Naive thymus-derived CD4-positive, alpha-beta T cell (primary cell): ENCODE results near the gene ARHGAP6. TPM values are rescaled to one million over a fixed set of nuclear protein-coding genes. Genes with fewer than 3 reads are reported as not detected.

Source experiments
- ATAC-seq: fragments of 150-1000 bp; cut with Tn5 transposase; 2 replicates; pipeline ENCODE4 v1.10.0; 2021; ENCODE audit warnings: mild to moderate bottlenecking, moderate library complexity
- CTCF ChIA-PET: fragments of 350-600 bp; sonication (Branson Sonifier 250); formaldehyde crosslinking; loops from one replicate; lab custom pipeline; 2021; ENCODE audit warnings: antibody characterized with exemption; lab: Charles Lee
- POLR2A ChIA-PET: fragments of 350-600 bp; sonication (Branson Sonifier 250); formaldehyde crosslinking; loops from one replicate; lab custom pipeline; 2021; ENCODE audit warnings: antibody characterized with exemption, inconsistent platforms; lab: Charles Lee
- DNase-seq, 9 donors: peaks; one replicate each; pipeline versions ENCODE4 v3.0.0 to v3.0.0-alpha.2; 2020 to 2022; ENCODE audit warnings: mixed read lengths in 1 of 9
- H3K27ac ChIP-seq: one replicate; pipeline ENCODE4 v1.7.0; 2013; ENCODE audit warnings: mild to moderate bottlenecking, low read depth, low read length, moderate library complexity
- H3K27me3 ChIP-seq, 2 donors: one replicate each; pipeline ENCODE4 v1.7.0; 2013; ENCODE audit warnings: low read length in 2 of 2, mild to moderate bottlenecking in 2 of 2, moderate library complexity in 2 of 2; ENCODE audit not compliant: control insufficient read depth in 2 of 2, insufficient read depth in 2 of 2
- H3K36me3 ChIP-seq, 3 experiments: 1 replicate in 2 of 3; 2 replicates in 1 of 3; pipeline ENCODE4 v1.7.0; 2013; ENCODE audit warnings: low read length in 3 of 3, mild to moderate bottlenecking in 3 of 3, moderate library complexity in 1 of 3; ENCODE audit not compliant: insufficient read depth in 3 of 3, control insufficient read depth in 2 of 3
- H3K4me1 ChIP-seq, 2 donors: one replicate each; pipeline ENCODE4 v1.7.0; 2013; ENCODE audit warnings: low read length in 2 of 2, mild to moderate bottlenecking in 2 of 2, moderate library complexity in 1 of 2; ENCODE audit not compliant: control insufficient read depth in 2 of 2, insufficient read depth in 2 of 2
- H3K4me3 ChIP-seq: 2 replicates; pipeline ENCODE4 v1.7.0; 2013; ENCODE audit warnings: mild to moderate bottlenecking, low read length
- H3K9me3 ChIP-seq, 3 experiments: 1 replicate in 2 of 3; 2 replicates in 1 of 3; pipeline ENCODE4 v1.7.0; 2013; ENCODE audit warnings: low read length in 3 of 3; ENCODE audit not compliant: control insufficient read depth in 2 of 3
- H3K27ac Mint-ChIP-seq, 9 donors: one replicate each; pipeline ENCODE4 v1.8.0; 2020 to 2022; ENCODE audit warnings: mixed read lengths in 9 of 9, mild to moderate bottlenecking in 8 of 9, moderate library complexity in 5 of 9, inconsistent platforms in 2 of 9
- H3K27me3 Mint-ChIP-seq, 5 donors: one replicate each; pipeline ENCODE4 v1.8.0; 2021 to 2022; ENCODE audit warnings: mixed read lengths in 5 of 5, mild to moderate bottlenecking in 1 of 5
- H3K36me3 Mint-ChIP-seq, 5 donors: one replicate each; pipeline ENCODE4 v1.8.0; 2020 to 2022; ENCODE audit warnings: mixed read lengths in 5 of 5, mild to moderate bottlenecking in 3 of 5, inconsistent platforms in 1 of 5
- H3K4me1 Mint-ChIP-seq, 7 donors: one replicate each; pipeline ENCODE4 v1.8.0; 2020 to 2022; ENCODE audit warnings: mixed read lengths in 7 of 7, mild to moderate bottlenecking in 3 of 7, inconsistent platforms in 1 of 7
- H3K4me3 Mint-ChIP-seq, 10 donors: one replicate each; pipeline ENCODE4 v1.8.0; 2020 to 2022; ENCODE audit warnings: mild to moderate bottlenecking in 10 of 10, mixed read lengths in 10 of 10, moderate library complexity in 6 of 10, inconsistent platforms in 2 of 10
- H3K9me3 Mint-ChIP-seq, 11 donors: one replicate each; pipeline ENCODE4 v1.8.0; 2020 to 2022; ENCODE audit warnings: mixed read lengths in 11 of 11, mild to moderate bottlenecking in 4 of 11, inconsistent platforms in 1 of 11, moderate library complexity in 1 of 11
- intact Hi-C, 2 donors: fragments of 100-400 bp; cut with micrococcal nuclease; formaldehyde crosslinking; loops; one replicate each; pipeline ENCODE4 v1.15.1; 2023
- polyA plus RNA-seq, 2 donors: library from polyadenylated mRNA; unstranded; fragments of 300-500 nt; fragmentation: Illumina TruSeq; gene quantifications; one replicate each; pipeline ENCODE4 v1.2.3, GENCODE V29; 2021
- total RNA-seq, 6 experiments: library from RNA in 5 of 6; stranded (reverse) in 5 of 6; gene quantifications; 1 replicate in 5 of 6; 2 replicates in 1 of 6; pipeline ENCODE4 v1.2.3 and lab custom pipeline; 2021 to 2026

Gene ARHGAP6
- total and polyA plus RNA-seq, 7 experiments from 2014 or later: 0.11 to 0.83 TPM; not detected in 5

GRCh38 chrX:11108253-11108941, 557.3 kb downstream of the ARHGAP6 start:
- no peak overlapping the region for H3K4me3 ChIP-seq
- ATAC-seq (no peak), DNase-seq (no peak)
- H3K9me3 Mint-ChIP-seq: no peaks in the 10 kb centered on the region
- H3K4me3 Mint-ChIP-seq: no peak overlapping the region
- peaks cover under 1 to 23% (median 17%) of the 10 kb centered on the region in 7 donors for H3K4me1 Mint-ChIP-seq
- H3K27me3 ChIP-seq: no peaks in the 10 kb centered on the region
- no peaks in the 10 kb centered on the region for H3K4me1 ChIP-seq
- no peak overlapping the region for H3K27ac Mint-ChIP-seq
- no peaks in the 10 kb centered on the region for H3K9me3 ChIP-seq
- H3K27me3 Mint-ChIP-seq: no peaks in the 10 kb centered on the region
- intact Hi-C loops: no loop called here
- no peak overlapping the region for H3K27ac ChIP-seq
- no peaks in the 10 kb centered on the region for H3K36me3 ChIP-seq
- ChIA-PET POLR2A (no interaction called here), CTCF (no interaction called here)
- peaks cover 0 to 6% (median 0%) of the 10 kb centered on the region in 5 donors for H3K36me3 Mint-ChIP-seq

DNA sequence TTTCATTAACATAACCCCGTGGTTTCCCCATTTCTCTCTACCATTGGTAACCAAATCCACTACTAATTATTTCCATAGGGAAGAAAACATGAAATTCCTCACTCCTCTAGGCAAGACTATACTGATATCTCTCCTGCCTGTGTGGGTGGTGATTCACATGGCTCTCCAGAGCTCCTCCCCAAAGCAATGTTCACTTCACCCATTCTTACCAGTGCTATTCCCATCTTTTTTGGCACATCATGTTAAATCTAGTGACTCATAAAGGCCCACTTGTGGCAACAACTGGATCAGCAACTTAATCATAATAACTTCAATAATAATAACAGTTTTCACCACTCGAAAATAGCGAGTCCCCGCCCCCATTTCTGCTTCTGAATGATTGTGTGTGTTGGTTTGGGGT, 560.6 kb downstream of the ARHGAP6 start:
- DNase-seq: no peak
- Histone ChIP-seq H3K9me3 (no peaks in the 10 kb centered on the region), H3K27ac (no peak overlapping the region), H3K27me3 (no peaks in the 10 kb centered on the region), H3K4me1 (no peaks in the 10 kb centered on the region), H3K36me3 (no peaks in the 10 kb centered on the region), H3K4me3 (no peak overlapping the region)
- H3K27ac Mint-ChIP-seq: no peak overlapping the region
- CTCF ChIA-PET: no interaction called here
- H3K36me3 Mint-ChIP-seq: peaks cover 0 to 9% (median 0%) of the 10 kb centered on the region in 5 donors
- no peaks in the 10 kb centered on the region for H3K27me3 Mint-ChIP-seq
- no peaks in the 10 kb centered on the region for H3K4me1 Mint-ChIP-seq
- intact Hi-C loops: no loop called here
- no peak overlapping the region for H3K4me3 Mint-ChIP-seq
- ATAC-seq: no peak
- POLR2A ChIA-PET: no interaction called here
- no peaks in the 10 kb centered on the region for H3K9me3 Mint-ChIP-seq

GRCh38 chrX:11103751-11104150, 562.0 kb downstream of the ARHGAP6 start:
- no peak overlapping the region for H3K27ac ChIP-seq
- no peaks in the 10 kb centered on the region for H3K9me3 Mint-ChIP-seq
- POLR2A ChIA-PET: no interaction called here
- H3K27ac Mint-ChIP-seq: no peak overlapping the region
- DNase-seq (no peak), ATAC-seq (no peak)
- H3K4me1 Mint-ChIP-seq: no peaks in the 10 kb centered on the region
- no peaks in the 10 kb centered on the region for H3K27me3 ChIP-seq
- H3K4me3 ChIP-seq: no peak overlapping the region
- no peak overlapping the region for H3K4me3 Mint-ChIP-seq
- peaks cover 0 to 9% (median 0%) of the 10 kb centered on the region in 5 donors for H3K36me3 Mint-ChIP-seq
- H3K27me3 Mint-ChIP-seq: no peaks in the 10 kb centered on the region
- no peaks in the 10 kb centered on the region for H3K36me3 ChIP-seq
- CTCF ChIA-PET: no interaction called here
- no peaks in the 10 kb centered on the region for H3K9me3 ChIP-seq
- intact Hi-C loops: no loop called here
- H3K4me1 ChIP-seq: no peaks in the 10 kb centered on the region

GRCh38 chrX:11103006-11103405, 562.7 kb downstream of the ARHGAP6 start:
- Mint-ChIP-seq H3K9me3 (no peaks in the 10 kb centered on the region), H3K27ac (no peak overlapping the region), H3K4me3 (no peak overlapping the region), H3K4me1 (no peaks in the 10 kb centered on the region), H3K27me3 (no peaks in the 10 kb centered on the region), H3K36me3 (peaks cover 0 to 13% (median 0%) of the 10 kb centered on the region in 5 donors)
- intact Hi-C loops: no loop called here
- DNase-seq (no peak), ATAC-seq (no peak)
- H3K27me3 ChIP-seq: no peaks in the 10 kb centered on the region
- no peak overlapping the region for H3K27ac ChIP-seq
- ChIA-PET POLR2A (no interaction called here), CTCF (no interaction called here)
- no peaks in the 10 kb centered on the region for H3K9me3 ChIP-seq
- no peaks in the 10 kb centered on the region for H3K4me1 ChIP-seq
- no peak overlapping the region for H3K4me3 ChIP-seq
- no peaks in the 10 kb centered on the region for H3K36me3 ChIP-seq

DNA sequence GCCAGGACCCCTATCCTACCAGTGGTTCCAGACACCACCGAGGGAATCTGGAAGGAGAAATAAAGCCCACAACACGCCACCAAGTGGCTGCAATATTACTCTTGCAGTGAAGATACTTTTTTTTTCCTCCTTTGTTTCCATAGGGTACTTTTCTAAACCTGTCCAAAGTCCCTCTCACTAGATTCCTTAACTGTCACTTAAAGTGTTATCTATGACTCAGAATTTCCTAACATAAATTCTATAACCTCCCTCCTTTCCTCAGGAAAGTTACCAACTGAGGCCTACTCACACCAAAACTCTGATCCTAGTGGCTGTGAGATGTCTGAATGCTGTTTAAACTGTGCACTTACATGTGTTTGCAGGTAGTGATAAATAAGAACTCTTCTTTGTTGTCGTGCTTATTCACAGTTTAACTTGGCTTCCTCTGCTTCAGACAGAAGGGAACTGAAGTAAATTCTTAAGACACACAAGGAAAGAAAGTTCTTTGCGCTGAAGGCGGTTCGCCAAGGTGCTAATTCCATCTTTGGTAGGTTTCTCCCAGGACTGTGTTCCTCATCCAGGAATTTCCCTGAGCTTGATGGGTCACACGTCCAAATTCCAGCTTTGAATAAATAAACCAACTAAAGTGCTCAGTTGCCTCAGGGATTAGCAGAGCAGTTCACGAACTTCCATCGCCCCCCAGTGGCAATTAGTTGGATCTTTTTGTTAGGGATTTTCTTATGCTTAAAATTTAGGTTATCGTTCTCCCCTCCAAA, 565.3 kb downstream of the ARHGAP6 start:
- DNase-seq: no peak
- no peaks in the 10 kb centered on the region for H3K4me1 Mint-ChIP-seq
- peaks cover 0 to 7% (median 0%) of the 10 kb centered on the region in 5 donors for H3K36me3 Mint-ChIP-seq
- intact Hi-C loops: no loop called here
- H3K4me3 ChIP-seq: no peak overlapping the region
- no peaks in the 10 kb centered on the region for H3K27me3 ChIP-seq
- H3K9me3 Mint-ChIP-seq: no peaks in the 10 kb centered on the region
- no peaks in the 10 kb centered on the region for H3K36me3 ChIP-seq
- H3K9me3 ChIP-seq: no peaks in the 10 kb centered on the region
- H3K4me3 Mint-ChIP-seq: no peak overlapping the region
- no peak for ATAC-seq
- ChIA-PET CTCF (no interaction called here), POLR2A (no interaction called here)
- no peak overlapping the region for H3K27ac Mint-ChIP-seq
- H3K4me1 ChIP-seq: no peaks in the 10 kb centered on the region
- H3K27me3 Mint-ChIP-seq: no peaks in the 10 kb centered on the region
- no peak overlapping the region for H3K27ac ChIP-seq

DNA sequence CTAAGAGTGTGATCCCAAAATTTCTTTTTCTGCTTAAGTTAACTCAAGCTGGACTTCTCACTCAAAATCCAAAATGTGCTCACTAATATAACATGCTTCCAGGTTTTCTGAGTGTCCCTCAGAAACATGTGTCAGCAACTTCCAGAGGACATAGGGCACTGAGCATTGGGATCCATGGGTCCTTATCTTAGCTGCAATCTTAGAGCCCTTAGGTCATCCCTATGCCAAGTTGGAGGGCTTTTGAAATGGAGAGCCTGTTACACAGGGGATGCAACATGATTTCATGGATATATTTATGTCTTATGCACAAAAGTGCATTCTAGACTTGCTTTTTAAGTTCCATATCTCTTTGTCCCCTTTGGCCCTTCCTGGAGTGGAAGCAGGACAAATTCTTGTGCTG, 566.3 kb downstream of the ARHGAP6 start:
- H3K36me3 ChIP-seq: no peaks in the 10 kb centered on the region
- no peaks in the 10 kb centered on the region for H3K4me1 Mint-ChIP-seq
- intact Hi-C loops: no loop called here
- H3K27me3 ChIP-seq: no peaks in the 10 kb centered on the region
- H3K9me3 ChIP-seq: no peaks in the 10 kb centered on the region
- no peaks in the 10 kb centered on the region for H3K9me3 Mint-ChIP-seq
- no peak overlapping the region for H3K27ac ChIP-seq
- H3K36me3 Mint-ChIP-seq: peaks cover 0 to 7% (median 0%) of the 10 kb centered on the region in 5 donors
- no peaks in the 10 kb centered on the region for H3K27me3 Mint-ChIP-seq
- no peaks in the 10 kb centered on the region for H3K4me1 ChIP-seq
- H3K27ac Mint-ChIP-seq: no peak overlapping the region
- no peak overlapping the region for H3K4me3 Mint-ChIP-seq
- DNase-seq: no peak
- H3K4me3 ChIP-seq: no peak overlapping the region
- ATAC-seq: no peak
- POLR2A ChIA-PET: no interaction called here
- CTCF ChIA-PET: no interaction called here

DNA sequence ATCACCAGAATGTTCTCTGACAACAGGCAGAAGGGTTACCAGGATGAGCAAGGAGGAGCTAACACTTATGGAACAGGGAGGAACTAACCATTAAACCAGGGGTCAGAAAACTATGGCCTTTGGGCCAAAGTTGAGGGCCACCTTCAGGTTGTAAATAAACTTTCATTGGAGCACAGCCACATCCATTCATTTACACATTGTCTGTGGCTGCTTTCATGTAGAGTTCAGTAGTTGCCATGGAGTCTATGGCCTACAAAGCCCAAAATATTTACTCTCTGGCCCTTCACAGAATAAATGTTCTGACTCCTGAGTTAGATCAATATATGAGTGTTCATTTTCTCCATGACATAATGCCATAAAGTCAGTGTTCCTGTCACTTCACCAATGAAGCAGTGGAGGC, 567.8 kb downstream of the ARHGAP6 start:
- Histone ChIP-seq H3K4me3 (no peak overlapping the region), H3K36me3 (no peaks in the 10 kb centered on the region), H3K27me3 (no peaks in the 10 kb centered on the region), H3K27ac (no peak overlapping the region), H3K9me3 (no peaks in the 10 kb centered on the region), H3K4me1 (no peaks in the 10 kb centered on the region)
- intact Hi-C loops: no loop called here
- no peak for ATAC-seq
- Mint-ChIP-seq H3K27me3 (no peaks in the 10 kb centered on the region), H3K36me3 (peaks cover 0 to 7% (median 0%) of the 10 kb centered on the region in 5 donors), H3K9me3 (no peaks in the 10 kb centered on the region), H3K4me1 (no peaks in the 10 kb centered on the region), H3K4me3 (no peak overlapping the region), H3K27ac (no peak overlapping the region)
- no peak for DNase-seq
- CTCF ChIA-PET: no interaction called here
- POLR2A ChIA-PET: no interaction called here
